NCI-H1436 treated with DMSO at 0.1 percent for 48 hours (cell line): ENCODE measurements around the gene PAX5.

Source experiments
- DNase-seq: peaks from one replicate; lab custom pipeline; 2025; lab: John Stamatoyannopoulos, UW

Gene PAX5

DNA sequence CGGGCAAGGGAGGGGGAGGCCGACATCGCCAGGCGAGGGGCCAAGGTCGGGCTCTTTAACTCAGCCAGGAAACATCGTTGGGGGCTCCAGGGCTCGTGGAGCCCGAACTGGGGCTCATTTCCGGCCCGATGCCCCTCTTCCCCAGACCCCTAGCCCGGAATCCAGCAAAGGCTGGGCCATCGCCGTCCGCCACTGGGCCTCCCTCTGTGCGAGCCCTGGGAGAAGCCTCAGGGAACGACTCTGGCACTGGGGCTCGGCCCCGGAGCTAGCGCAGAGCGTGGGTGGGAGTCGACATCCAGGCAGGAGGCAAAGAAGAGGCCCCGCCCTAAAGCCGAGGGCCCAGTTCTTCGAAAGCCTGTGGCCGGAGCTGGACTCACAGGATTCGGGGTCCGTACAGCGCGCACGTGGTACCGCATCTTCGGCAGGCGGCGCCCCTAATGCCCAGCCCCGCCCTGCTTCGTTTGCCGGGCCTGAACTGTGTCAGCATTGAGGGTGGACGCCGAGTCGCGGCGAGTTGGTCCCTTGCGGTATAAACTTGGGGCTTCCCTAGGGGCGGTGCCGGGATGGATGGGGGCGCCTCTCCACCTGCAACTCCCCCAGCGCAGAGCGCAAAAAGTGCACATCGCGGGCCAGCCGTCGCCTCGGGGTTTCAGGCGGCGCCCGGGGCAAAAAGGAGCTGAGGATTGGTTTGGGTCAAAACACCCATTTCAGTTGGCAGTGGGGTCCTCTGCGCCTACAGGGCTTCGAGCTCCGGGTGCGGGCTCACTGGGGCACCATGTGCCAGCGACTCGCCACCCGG lies 3.6 kb upstream of the PAX5 start:
- no peak for DNase-seq

DNA sequence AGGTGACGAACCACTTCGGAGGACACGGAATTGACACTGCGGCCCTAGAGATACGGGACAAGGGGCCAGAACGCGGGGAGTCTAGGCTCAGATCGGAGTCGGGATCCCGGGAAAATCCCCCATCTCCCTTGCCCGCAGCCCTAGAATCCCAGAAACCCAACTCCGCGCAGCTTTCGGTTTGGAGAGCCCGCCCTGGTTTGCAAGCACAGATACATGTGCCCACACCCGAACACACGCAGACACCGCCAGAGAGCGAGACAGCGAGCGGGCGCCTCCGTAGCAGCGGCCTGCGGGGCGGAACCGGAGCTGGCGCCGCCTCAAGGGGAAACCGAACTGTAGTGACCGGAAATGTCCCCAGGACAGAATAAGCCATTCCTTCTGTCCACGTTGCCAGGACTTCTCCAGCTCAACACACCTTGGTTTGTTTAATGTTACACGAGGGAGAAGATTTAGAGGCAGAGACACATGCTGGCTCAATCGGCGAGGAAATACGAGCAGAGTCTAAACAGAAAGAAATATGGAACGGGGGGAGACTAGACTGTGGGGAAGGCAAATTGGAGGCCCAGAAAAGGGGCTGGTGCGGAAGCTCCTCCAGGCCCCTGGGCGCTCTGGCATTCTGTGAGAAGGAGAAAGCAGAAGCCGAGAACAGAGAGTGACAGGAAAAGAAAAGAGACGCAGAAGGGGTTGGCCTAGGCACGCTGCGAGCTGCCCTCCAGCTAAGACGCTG lies 2.9 kb upstream of the PAX5 start:
- no peak for DNase-seq

DNA sequence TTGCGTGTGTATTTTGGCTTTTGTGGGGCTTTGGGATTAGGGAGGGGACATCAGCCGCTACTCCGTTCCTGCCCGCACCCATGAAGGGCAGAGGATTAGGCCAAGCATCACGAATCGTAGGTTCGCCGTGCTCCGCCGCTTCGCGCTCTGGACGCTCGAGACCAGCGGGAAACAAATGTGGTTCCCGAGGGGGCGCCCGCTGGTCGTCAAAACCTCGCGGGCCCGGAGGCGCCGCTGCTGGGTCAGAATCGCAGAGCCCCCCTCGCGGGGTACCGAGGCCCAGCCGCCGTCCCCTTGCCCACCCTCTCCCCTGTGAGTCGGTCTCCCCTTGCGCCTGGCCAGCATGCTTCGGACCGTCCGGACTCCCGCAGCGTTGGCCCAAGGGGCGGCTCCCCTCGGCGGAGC lies 2.3 kb upstream of the PAX5 start:
- no peak for DNase-seq

DNA sequence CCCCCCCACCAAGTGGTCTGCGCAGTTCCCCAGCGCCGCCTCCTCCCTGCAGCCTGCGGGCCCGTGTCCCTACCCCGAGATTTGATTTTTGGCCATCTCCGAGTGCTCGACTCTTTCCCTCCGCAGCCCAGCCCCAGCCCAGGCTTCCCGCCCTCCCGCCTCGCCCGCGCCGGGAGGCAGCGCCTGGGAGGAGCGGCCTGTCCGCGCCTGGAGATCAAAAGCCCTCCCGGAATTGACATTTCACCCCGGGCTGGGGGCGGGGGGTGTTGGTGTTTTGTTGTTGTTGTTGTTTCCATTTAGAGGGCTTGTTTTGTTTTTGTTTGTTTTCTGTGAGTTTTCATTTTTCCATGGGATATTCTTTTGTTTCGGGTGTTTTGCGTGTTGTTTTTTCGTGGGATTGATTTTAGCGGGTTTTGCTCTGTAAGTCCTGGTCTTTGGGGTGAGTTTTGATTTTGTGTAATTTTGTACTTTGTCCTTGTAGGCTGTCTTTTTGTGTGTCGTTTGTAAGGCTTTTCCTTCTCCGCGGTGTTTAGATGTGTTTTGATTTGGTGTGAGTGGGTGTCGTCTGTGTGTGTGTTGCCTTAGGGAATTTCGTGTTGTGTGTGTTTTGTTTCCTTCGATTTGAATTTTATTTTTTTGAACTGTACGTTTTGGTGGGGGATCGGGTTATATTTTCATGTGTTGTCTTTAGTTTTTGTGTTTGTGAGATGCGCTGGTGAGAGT lies 1.7 kb upstream of the PAX5 start:
- DNase-seq: no peak

- no peak for DNase-seq
Observed at GRCh38 chr9:37034938-37035647, 1.0 kb upstream of the PAX5 start.

- DNase-seq: no peak
Observed at GRCh38 chr9:37034305-37034937, 353 bp upstream of the PAX5 start.

DNA sequence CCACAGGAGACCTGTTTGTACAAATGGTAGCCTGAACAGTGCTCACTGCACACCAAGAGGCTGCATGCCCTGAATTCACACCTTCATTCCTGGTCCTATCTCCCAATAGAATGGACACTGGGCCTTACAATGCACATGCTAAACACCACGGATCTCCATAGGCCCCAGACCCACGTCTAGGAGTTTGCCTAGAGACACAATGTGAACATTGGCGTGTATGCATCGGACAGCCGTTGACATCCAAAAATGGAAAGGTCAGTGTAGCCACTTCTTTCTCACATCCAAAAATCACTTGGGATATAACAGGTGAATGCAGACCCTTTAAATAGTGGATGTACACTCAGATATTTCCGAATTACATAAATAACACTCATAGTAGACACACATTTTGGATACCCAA lies 927 bp downstream of the PAX5 start:
- DNase-seq: no peak

DNA sequence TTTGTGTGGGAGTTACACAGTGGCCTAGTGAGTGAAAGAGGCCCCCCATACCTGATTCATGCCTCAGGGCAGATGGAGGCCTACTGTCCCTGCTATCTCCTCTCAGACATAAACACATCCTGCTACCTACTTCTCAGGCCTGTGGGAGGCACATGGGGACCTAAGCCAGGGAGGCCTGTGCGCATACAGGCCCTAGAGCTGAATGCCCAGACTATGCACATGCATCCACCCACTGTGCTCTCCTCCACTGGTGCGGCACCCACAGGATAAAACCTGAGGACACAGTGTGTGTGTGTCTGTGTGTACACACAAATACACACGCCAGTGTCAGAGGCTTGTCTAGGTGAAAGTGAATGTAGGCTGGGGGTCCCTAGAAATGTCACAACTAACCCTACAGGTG lies 1.4 kb downstream of the PAX5 start:
- DNase-seq: no peak

DNA sequence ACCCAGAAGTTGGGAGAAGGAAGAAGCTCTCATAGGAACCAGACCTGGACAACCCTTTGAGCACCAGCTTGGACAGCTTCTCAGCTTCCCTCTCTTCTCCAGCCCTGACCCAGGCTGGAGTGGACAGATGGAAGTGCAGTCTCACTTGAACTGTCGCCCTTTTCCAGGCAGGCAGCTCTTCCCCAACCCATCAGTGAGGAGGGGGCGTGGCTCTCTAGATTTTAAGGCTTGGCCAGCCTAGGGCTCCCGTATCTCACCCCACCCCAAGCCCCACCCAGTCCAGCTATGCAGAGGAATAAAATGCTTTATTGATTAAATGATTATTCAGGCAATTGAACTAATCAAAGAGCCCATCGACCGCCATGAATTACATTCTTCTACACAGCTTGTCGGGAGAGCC lies 2.2 kb downstream of the PAX5 start:
- DNase-seq: no peak

DNA sequence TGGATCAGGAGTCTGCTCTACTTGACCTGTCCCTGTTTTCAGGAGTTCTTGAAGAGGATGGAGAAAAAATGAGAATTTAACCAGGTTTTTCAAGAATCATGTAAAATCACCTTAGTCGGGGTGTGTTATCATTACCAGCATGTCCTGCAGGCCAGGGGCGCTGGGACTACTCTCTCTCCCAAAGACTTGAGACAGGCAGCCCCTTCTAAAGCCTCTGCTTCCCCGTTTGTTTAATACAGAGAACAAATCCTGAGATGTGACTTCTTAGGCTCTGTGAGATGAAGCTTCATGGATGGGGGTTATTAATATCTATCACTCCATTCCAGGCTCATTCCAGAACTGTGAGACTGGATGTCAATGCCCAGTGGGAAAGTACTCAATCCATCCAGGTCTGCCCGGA lies 3.0 kb downstream of the PAX5 start:
- DNase-seq: no peak

GRCh38 chr9:37030611-37030939 lies 3.5 kb downstream of the PAX5 start:
- no peak for DNase-seq

DNA sequence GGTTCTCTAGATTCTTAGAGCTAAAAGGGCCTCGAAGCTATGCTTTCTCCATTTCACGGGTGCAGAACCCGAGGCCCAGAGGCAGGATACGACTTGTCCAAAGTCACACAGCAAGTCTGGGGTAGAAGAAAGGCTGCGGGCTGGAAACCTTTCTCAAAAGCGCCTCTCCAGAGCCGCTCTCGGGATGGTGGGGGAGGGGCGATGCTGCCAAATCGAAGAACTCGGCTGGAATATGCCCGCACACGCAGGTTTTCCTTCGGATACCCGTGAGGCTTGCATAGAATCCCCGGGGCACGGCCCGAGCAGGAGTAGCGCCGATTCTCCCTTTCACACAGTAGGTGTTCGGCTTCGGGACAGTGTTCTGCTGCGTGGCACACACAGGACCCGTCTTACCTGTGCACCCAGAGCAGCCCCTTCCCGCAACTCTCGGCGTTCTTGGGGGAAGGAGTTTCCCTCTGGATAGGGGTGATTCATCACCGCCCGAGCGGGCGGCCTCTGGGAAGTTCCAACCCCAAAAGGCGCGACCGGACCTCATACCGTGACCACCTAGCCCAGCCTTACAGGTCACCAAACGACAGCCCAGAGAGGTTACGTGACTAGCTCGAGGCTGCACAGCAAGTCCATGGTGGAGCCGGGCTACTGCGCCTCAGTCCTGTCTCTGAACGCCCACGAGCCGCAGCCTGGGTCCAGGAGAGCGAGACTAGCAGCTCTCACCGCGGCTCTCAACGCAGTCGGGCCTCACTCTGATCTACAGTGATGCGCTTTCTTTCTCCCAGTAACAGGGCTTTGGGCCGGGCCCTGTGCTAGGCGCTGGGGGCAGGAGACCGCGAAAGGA lies 4.1 kb downstream of the PAX5 start:
- DNase-seq: no peak

GRCh38 chr9:37029304-37029775 lies 4.7 kb downstream of the PAX5 start:
- DNase-seq: no peak

- DNase-seq: no peak
Observed at GRCh38 chr9:37028420-37029031, 5.5 kb downstream of the PAX5 start.

GRCh38 chr9:37027582-37028419 lies 6.3 kb downstream of the PAX5 start:
- peak; percentile 88 for DNase-seq

DNA sequence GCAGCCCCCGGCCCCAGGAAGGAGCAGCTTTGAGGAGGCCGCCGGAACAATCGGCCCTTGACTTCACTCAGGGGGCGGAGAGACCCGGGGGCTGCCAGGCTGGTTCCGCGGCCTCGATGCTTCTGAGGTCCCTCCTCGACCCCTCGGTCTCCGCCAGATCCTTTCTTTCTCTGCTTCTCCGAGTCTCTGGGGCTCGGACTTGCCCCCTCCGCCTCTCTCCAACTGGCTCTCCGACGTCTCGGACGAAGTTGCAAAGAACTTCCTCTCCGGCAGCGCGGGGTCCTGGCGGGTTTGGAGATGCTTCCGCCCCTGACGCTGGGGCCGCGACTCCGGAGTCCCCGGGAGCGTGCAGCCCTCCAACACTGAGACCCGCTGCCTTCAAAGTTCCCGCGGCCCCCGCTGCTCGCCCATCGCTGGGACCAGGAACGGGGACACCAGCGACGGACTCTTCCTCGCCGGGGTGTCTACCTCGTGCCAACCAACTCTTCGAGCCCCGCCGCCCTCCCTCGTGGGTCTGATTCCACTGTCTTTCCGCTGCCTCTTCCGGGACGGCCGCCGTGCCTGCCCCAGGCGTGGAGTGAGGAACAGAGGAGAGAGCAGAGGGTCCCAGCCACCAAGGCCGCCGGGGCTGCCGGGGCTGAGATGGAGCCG lies 7.0 kb downstream of the PAX5 start:
- DNase-seq: no peak

DNA sequence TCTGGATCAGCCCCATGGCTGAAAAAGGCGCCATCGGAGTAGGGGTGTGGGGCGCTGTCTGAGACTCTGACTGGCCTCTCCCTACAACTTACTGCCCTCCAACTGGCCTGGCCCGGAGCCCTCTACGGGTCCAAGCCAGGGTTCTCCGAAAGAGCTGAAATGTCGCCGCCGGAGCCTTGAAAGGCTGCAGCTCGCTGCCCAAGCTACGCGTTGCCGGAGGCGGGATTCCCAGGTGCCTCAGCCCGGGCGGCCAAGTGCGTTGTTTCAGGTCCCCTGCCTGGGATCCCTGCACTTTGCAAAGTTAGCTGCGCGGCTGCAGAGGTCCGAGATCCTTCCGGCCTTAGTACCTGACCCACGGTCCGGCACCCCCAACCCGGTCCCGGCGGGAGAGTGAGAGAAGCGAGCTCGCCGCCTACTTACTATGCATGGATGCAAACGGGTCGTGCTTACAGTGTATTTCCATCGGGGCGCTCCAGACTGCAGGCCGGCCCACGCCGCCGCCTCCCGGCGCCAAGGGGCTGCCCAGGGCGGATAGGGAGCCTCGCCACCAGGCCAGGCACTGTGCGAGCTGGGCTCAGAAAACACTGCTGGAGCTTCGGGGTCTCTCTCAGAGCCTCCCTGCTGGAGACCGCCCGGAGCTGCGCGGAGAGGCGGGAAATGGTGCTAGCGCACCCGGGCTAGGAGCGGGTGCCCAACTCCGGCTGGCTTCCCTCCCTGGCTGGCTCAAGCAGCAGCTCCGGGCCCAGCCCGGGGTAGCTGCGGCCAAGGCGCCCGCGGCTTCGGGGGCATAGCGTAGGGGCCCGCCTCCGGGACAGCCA lies 7.7 kb downstream of the PAX5 start:
- DNase-seq: no peak

DNA sequence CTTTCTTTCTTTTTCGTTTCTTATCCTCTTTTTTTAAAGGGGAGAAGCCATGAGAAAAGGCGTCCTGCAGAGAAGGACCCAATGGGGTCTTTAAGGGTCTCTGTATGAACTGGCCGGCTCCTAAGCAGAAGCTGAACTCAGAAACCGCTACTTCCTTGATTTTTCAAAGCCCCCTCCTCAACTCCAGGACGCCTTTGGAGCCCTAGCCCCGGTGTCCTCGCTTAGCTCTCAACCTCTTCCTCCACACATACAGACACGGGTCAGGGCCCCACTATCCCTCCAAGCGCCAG lies 8.3 kb downstream of the PAX5 start:
- DNase-seq: no peak
